ENCODE results near the gene RNASE7. TPM values are rescaled to one million over a fixed set of nuclear protein-coding genes. Genes with fewer than 3 reads are reported as not detected.

Gene RNASE7
- total RNA-seq, 1 experiment from 2014 or later: not detected

DNA sequence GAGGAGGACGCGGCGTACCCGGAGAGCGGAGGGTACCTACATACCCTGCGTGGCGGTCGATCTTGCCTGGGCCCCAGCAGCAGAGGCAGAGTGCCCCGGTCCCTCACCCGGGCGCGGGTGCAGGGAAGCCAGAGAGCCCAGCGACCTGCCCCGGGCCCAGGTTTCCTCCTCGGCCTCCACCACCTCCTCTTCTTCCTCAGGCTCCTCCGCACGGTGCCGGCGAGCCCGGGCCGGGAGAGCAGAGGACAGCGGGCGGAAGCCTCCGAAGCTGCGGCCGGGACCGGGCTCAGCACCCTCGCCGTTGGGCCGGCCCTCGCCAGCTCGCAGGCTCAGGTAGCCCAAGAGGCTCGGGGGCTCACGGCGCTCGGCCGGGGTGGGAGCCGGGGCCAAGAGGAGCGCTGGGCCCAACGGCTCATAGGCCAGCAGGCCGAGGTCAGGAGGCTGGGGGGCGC lies 49.7 kb downstream of the RNASE7 start:
- Histone ChIP-seq H2AFZ (ENCODE audit: low read length) (no peak overlapping the region), H3K9me3 (ENCODE audit: low read length) (no peaks in the 10 kb centered on the region), H3K36me3 (ENCODE audit: low read depth, low read length) (no peaks in the 10 kb centered on the region), H3K4me2 (ENCODE audit: low read length) (no peak overlapping the region), H3K9ac (ENCODE audit: low read length) (no peak overlapping the region), H3K4me1 (ENCODE audit: insufficient read depth, low read length) (no peaks in the 10 kb centered on the region), H3K27ac (ENCODE audit: low read length) (no peak overlapping the region), H3F3A (ENCODE audit: low read length, unreplicated experiment) (no peaks in the 10 kb centered on the region), H3K79me2 (ENCODE audit: low read length) (no peaks in the 10 kb centered on the region), H4K20me1 (ENCODE audit: low read length) (no peaks in the 10 kb centered on the region), H3K27me3 (ENCODE audit: low read length) (no peaks in the 10 kb centered on the region), H3K9me2 (replicated peaks; ENCODE audit: low read length) (no peaks in the 10 kb centered on the region), H3K4me3 (ENCODE audit: low read length) (no peak overlapping the region)
- no peak for TF ChIP-seq EZH2phosphoT487 (IDR thresholded peaks at IDR 0.05; ENCODE audit: borderline replicate concordance, low read length)
- BruUV-seq (replicated peaks): no TSS peak
- ATAC-seq (no peak), DNase-seq (no peak)
- ChIA-PET CTCF (interaction anchor here (0.5 to 2.1 kb wide), 5 partner anchors 12 to 77 kb away, joined by 3 to 8 read pairs (median 7); partner anchors contain the start of gene ARHGEF40), POLR2A (ENCODE audit: unreplicated experiment) (no interaction called here)
- intact Hi-C loops (cut with micrococcal nuclease): no loop called here

DNA sequence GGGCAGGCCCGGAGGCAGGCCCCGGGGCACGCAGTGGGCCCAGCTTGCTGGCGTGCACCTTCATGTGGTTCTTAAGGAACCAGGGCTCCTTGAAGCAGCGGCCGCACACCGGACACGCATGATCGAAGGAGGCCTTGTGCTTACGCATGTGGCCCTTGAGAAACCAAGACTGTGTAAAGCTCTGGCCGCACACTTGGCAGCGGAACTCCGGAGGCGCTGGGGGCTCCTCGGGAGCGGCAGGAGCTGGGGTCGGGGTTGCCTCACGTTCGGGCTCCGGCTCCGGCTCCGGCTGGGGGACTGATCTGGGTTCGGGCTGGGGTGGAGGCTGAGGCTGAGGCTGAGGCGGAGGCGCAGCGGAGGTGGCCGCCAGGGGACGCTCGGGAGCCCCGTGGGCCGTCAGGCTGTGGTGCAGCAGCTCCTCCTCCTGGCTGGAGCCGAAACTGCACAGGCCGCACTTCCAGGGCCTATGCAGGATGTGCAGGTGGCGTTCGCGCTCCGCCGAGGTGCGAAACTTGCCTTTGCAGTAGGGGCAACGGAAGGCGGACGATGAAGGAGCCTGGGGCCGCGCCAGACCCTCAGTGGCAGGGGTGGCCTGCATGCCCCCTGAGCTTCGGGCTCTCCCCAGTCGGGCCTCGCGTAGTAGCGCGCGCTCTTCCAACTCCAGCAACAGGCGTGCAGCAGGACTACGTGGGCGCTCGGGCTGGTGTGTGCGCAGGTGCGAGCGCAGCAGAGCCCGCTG lies 50.3 kb downstream of the RNASE7 start:
- CTCF ChIA-PET: interaction anchor here (0.5 to 2.1 kb wide), 6 partner anchors 12 to 78 kb away, joined by 3 to 8 read pairs (median 5); partner anchors contain the start of gene ARHGEF40
- H3K9me3 ChIP-seq (ENCODE audit: low read length): no peaks in the 10 kb centered on the region
- H3K4me1 ChIP-seq (ENCODE audit: insufficient read depth, low read length): no peaks in the 10 kb centered on the region
- BruUV-seq (replicated peaks): no TSS peak
- no peaks in the 10 kb centered on the region for H4K20me1 ChIP-seq (ENCODE audit: low read length)
- H3K36me3 ChIP-seq (ENCODE audit: low read depth, low read length): no peaks in the 10 kb centered on the region
- H3K27ac ChIP-seq (ENCODE audit: low read length): no peak overlapping the region
- intact Hi-C loops (cut with micrococcal nuclease): no loop called here
- no peaks in the 10 kb centered on the region for H3K79me2 ChIP-seq (ENCODE audit: low read length)
- DNase-seq (peak; percentile 73), ATAC-seq (peak; percentile 84)
- no peaks in the 10 kb centered on the region for H3K9me2 ChIP-seq (replicated peaks; ENCODE audit: low read length)
- TF ChIP-seq, protein P1, sequence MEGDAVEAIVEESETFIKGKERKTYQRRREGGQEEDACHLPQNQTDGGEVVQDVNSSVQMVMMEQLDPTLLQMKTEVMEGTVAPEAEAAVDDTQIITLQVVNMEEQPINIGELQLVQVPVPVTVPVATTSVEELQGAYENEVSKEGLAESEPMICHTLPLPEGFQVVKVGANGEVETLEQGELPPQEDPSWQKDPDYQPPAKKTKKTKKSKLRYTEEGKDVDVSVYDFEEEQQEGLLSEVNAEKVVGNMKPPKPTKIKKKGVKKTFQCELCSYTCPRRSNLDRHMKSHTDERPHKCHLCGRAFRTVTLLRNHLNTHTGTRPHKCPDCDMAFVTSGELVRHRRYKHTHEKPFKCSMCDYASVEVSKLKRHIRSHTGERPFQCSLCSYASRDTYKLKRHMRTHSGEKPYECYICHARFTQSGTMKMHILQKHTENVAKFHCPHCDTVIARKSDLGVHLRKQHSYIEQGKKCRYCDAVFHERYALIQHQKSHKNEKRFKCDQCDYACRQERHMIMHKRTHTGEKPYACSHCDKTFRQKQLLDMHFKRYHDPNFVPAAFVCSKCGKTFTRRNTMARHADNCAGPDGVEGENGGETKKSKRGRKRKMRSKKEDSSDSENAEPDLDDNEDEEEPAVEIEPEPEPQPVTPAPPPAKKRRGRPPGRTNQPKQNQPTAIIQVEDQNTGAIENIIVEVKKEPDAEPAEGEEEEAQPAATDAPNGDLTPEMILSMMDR (conservative IDR thresholded peaks at IDR 0.05; ENCODE audit: low read depth, low read length): peak; percentile 98
- no peak for TF ChIP-seq EZH2phosphoT487 (IDR thresholded peaks at IDR 0.05; ENCODE audit: borderline replicate concordance, low read length)
- TF ChIP-seq EZH2 (IDR thresholded peaks at IDR 0.05; ENCODE audit: low read length, unreplicated experiment): no peak
- H3K9ac ChIP-seq (ENCODE audit: low read length): no peak overlapping the region
- no peak overlapping the region for H2AFZ ChIP-seq (ENCODE audit: low read length)
- no peaks in the 10 kb centered on the region for H3F3A ChIP-seq (ENCODE audit: low read length, unreplicated experiment)
- H3K4me2 ChIP-seq (ENCODE audit: low read length): no peak overlapping the region
- H3K27me3 ChIP-seq (ENCODE audit: low read length): no peaks in the 10 kb centered on the region
- POLR2A ChIA-PET (ENCODE audit: unreplicated experiment): no interaction called here
- no peak overlapping the region for H3K4me3 ChIP-seq (ENCODE audit: low read length)

DNA sequence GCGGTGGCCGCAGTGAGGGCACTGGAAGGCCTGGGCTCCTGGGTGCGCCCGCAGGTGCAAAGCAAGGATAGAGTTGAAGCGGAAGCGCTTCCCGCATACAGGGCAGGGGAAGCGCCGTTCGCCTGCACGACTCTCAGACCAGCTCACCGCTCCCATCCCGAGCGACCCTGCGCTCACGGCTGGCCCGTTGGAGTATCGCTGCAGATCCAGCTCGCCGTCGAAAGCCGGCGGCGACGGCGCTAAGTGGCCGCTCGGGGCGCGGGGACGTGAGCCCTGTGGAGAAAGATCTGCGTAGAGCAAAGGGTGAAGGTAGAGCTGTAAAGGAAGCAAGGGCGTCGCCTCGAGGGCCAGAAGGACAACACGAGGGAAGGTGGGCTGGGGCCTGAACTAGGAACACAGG lies 50.9 kb downstream of the RNASE7 start:
- Histone ChIP-seq H3K4me3 (ENCODE audit: low read length) (no peak overlapping the region), H3K79me2 (ENCODE audit: low read length) (no peaks in the 10 kb centered on the region), H3K27ac (ENCODE audit: low read length) (no peak overlapping the region), H4K20me1 (ENCODE audit: low read length) (no peaks in the 10 kb centered on the region), H3K27me3 (ENCODE audit: low read length) (no peaks in the 10 kb centered on the region), H3K9me2 (replicated peaks; ENCODE audit: low read length) (no peaks in the 10 kb centered on the region), H2AFZ (ENCODE audit: low read length) (no peak overlapping the region), H3K4me2 (ENCODE audit: low read length) (no peak overlapping the region), H3F3A (ENCODE audit: low read length, unreplicated experiment) (no peaks in the 10 kb centered on the region), H3K9ac (ENCODE audit: low read length) (no peak overlapping the region), H3K4me1 (ENCODE audit: insufficient read depth, low read length) (no peaks in the 10 kb centered on the region), H3K9me3 (ENCODE audit: low read length) (no peaks in the 10 kb centered on the region), H3K36me3 (ENCODE audit: low read depth, low read length) (no peaks in the 10 kb centered on the region)
- BruUV-seq (replicated peaks): no TSS peak
- TF ChIP-seq, protein P1 (conservative IDR thresholded peaks at IDR 0.05; ENCODE audit: low read depth, low read length): no peak
- TF ChIP-seq EZH2 (IDR thresholded peaks at IDR 0.05; ENCODE audit: low read length, unreplicated experiment) (no peak), EZH2phosphoT487 (IDR thresholded peaks at IDR 0.05; ENCODE audit: borderline replicate concordance, low read length) (no peak)
- ATAC-seq (no peak), DNase-seq (no peak)
- CTCF ChIA-PET: interaction anchor here (0.6 to 2.1 kb wide), 5 partner anchors 11 to 78 kb away, joined by 3 to 8 read pairs (median 7); partner anchors contain the start of gene ARHGEF40
- POLR2A ChIA-PET (ENCODE audit: unreplicated experiment): no interaction called here
- intact Hi-C loops (cut with micrococcal nuclease): no loop called here

Small RNA genes lying within 50 kb of the gene (microRNA-seq; reads per million reads assigned to microRNA genes)
- not detected for gene MIR6717 (ENCODE audit: unreplicated experiment)

Other genes with a start within 250 kb of the RNASE7 start
- gene RNASE1, start 239.5 kb upstream of the RNASE7 start, total RNA-seq (2014; rRNA removed): 0.23 and 0.51 TPM in 2 replicates
- not detected in 2 replicates for gene RNASE3, start 151.0 kb upstream of the RNASE7 start, total RNA-seq (2014; rRNA removed)
- gene RNASE2, start 86.9 kb upstream of the RNASE7 start, total RNA-seq (2014; rRNA removed): not detected in 2 replicates
- 83.0 and 99.0 TPM in 2 replicates for gene METTL17, start 52.4 kb upstream of the RNASE7 start, total RNA-seq (2014; rRNA removed)
- gene SLC39A2, start 43.1 kb upstream of the RNASE7 start, total RNA-seq (2014; rRNA removed): not detected in 2 replicates
- gene NDRG2, start 17.3 kb upstream of the RNASE7 start, total RNA-seq (2014; rRNA removed): 4.0 and 4.7 TPM in 2 replicates
- not detected in 2 replicates for gene TPPP2, start 12.1 kb upstream of the RNASE7 start, total RNA-seq (2014; rRNA removed)
- not detected in 2 replicates for gene RNASE13, start 7.6 kb upstream of the RNASE7 start, total RNA-seq (2014; rRNA removed)
- not detected in 2 replicates for gene RNASE8, start 15.5 kb downstream of the RNASE7 start, total RNA-seq (2014; rRNA removed)
- 2.7 and 3.9 TPM in 2 replicates for gene ARHGEF40, start 27.9 kb downstream of the RNASE7 start, total RNA-seq (2014; rRNA removed)
- 5.7 and 6.0 TPM in 2 replicates for gene ZNF219, start 56.3 kb downstream of the RNASE7 start, total RNA-seq (2014; rRNA removed)
- gene TMEM253, start 58.7 kb downstream of the RNASE7 start, total RNA-seq (2014; rRNA removed): not detected in 2 replicates
- not detected in 2 replicates for gene OR5AU1, start 113.7 kb downstream of the RNASE7 start, total RNA-seq (2014; rRNA removed)
- gene HNRNPC, start 227.1 kb downstream of the RNASE7 start, total RNA-seq (2014; rRNA removed): 682 and 772 TPM in 2 replicates
- gene RPGRIP1, start 237.7 kb downstream of the RNASE7 start, total RNA-seq (2014; rRNA removed): 0.33 TPM in 1 of 2 replicates, not detected in the other